Neural cell (in vitro differentiated cells): ENCODE data around the gene AKAP14.

Experiments
- CTCF ChIP-seq: fragments of 450-650 bp; IDR thresholded peaks from 2 replicates; pipeline ENCODE4 v1.5.1; 2014; ENCODE audit warnings: antibody characterized with exemption, mild to moderate bottlenecking, moderate library complexity; ENCODE audit not compliant: poor library complexity, severe bottlenecking
- EP300 ChIP-seq: fragments of 450-650 bp; conservative IDR thresholded peaks from 2 replicates; pipeline ENCODE4 v1.6.1; 2014; ENCODE audit warnings: antibody characterized with exemption, mild to moderate bottlenecking, moderate library complexity; ENCODE audit not compliant: poor library complexity, severe bottlenecking
- EZH2 ChIP-seq: fragments of 200-600, 300-800 bp; shearing (Covaris generic), sonication (generic); IDR thresholded peaks from 2 replicates; pipeline ENCODE4 v1.6.1; 2014; ENCODE audit warnings: antibody characterized with exemption, low read length, borderline replicate concordance, mild to moderate bottlenecking; ENCODE audit not compliant: insufficient read depth, poor library complexity, severe bottlenecking
- MXI1 ChIP-seq: fragments of 450-650 bp; conservative IDR thresholded peaks from 2 replicates; pipeline ENCODE4 v1.6.1; 2014; ENCODE audit warnings: antibody characterized with exemption, mild to moderate bottlenecking; ENCODE audit not compliant: poor library complexity, severe bottlenecking
- POLR2AphosphoS5 ChIP-seq: IDR thresholded peaks from 2 replicates; pipeline ENCODE4 v1.6.1; 2012
- RAD21 ChIP-seq: fragments of 450-650 bp; conservative IDR thresholded peaks from 2 replicates; pipeline ENCODE4 v1.6.1; 2014; ENCODE audit warnings: antibody characterized with exemption, mild to moderate bottlenecking, moderate library complexity
- SMC3 ChIP-seq: fragments of 450-650 bp; conservative IDR thresholded peaks from 2 replicates; pipeline ENCODE4 v1.6.1; 2014; ENCODE audit warnings: antibody characterized with exemption, mild to moderate bottlenecking, moderate library complexity; ENCODE audit not compliant: poor library complexity
- TAF1 ChIP-seq: IDR thresholded peaks from 2 replicates; pipeline ENCODE4 v1.6.1; 2012; ENCODE audit warnings: low read depth

GRCh38 chrX:119945481-119945880 is 49.8 kb downstream of the AKAP14 start:
- TF ChIP-seq SMC3 (no peak), EZH2 (no peak), CTCF (no peak), POLR2AphosphoS5 (no peak), EP300 (no peak), RAD21 (no peak), TAF1 (no peak), MXI1 (no peak)
